Keratinocyte (primary cell): ENCODE measurements around the gene CPED1.

Source experiments
- EZH2 ChIP-seq: IDR thresholded peaks from one replicate; pipeline ENCODE4 v1.6.1; 2012; ENCODE audit warnings: inconsistent platforms, mild to moderate bottlenecking, low read length, moderate library complexity
- TF ChIP-seq, protein P1 (sequence below), 3 experiments: IDR thresholded peaks in 1 of 3; conservative IDR thresholded peaks in 1 of 3; optimal IDR thresholded peaks in 1 of 3; 2 replicates in 2 of 3; 3 replicates in 1 of 3; pipeline versions ENCODE3 to v1.5.1; 2011; ENCODE audit warnings: low read length in 3 of 3, mild to moderate bottlenecking in 3 of 3, moderate library complexity in 2 of 3, control low read depth in 1 of 3, inconsistent platforms in 1 of 3; ENCODE audit not compliant: insufficient read depth in 2 of 3; ENCODE audit errors: extremely low read depth in 1 of 3

DNA sequence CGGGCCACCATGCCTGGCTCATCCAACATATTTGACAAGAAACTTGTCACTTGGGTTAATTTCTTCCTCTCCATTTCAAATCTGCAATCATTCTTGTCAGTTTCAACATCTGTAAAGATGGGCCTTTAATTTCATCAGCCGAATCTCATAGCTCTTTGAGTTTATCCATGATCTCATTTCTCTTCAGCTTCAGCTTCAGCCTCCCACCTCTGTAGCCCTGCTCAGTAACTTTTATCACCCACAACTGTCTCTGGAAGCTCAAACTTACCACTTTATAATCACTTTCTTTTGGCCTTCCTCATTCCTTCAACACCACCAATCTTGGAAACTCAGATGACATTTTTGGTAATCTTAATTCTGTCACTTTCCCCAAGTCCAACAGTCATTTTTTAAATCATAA, 83.2 kb downstream of the CPED1 start:
- TF ChIP-seq, protein P1, sequence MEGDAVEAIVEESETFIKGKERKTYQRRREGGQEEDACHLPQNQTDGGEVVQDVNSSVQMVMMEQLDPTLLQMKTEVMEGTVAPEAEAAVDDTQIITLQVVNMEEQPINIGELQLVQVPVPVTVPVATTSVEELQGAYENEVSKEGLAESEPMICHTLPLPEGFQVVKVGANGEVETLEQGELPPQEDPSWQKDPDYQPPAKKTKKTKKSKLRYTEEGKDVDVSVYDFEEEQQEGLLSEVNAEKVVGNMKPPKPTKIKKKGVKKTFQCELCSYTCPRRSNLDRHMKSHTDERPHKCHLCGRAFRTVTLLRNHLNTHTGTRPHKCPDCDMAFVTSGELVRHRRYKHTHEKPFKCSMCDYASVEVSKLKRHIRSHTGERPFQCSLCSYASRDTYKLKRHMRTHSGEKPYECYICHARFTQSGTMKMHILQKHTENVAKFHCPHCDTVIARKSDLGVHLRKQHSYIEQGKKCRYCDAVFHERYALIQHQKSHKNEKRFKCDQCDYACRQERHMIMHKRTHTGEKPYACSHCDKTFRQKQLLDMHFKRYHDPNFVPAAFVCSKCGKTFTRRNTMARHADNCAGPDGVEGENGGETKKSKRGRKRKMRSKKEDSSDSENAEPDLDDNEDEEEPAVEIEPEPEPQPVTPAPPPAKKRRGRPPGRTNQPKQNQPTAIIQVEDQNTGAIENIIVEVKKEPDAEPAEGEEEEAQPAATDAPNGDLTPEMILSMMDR (optimal IDR thresholded peaks at IDR 0.05 in 1 of 3, IDR thresholded peaks at IDR 0.05 in 1 of 3, conservative IDR thresholded peaks at IDR 0.05 in 1 of 3; ENCODE audit: extremely low read depth in 1 of 3, insufficient read depth in 2 of 3, low read length in 3 of 3), result no peak
- TF ChIP-seq EZH2, result no peak
